Left colon (tissue), 2 donors: ENCODE measurements around the gene PANK4. TPM values are rescaled to one million over a fixed set of nuclear protein-coding genes. Genes with fewer than 3 reads are reported as not detected.

Experiments used
- ATAC-seq: fragments of 200-7000 bp; cut with Tn5 transposase; one replicate; pipeline ENCODE4 v1.9.1; 2020; ENCODE audit warnings: mild to moderate bottlenecking, moderate library complexity
- DNase-seq, 2 donors: peaks; one replicate each; pipeline ENCODE4 v3.0.0-alpha.2; 2020
- intact Hi-C, 2 donors: fragments of 100-400 bp; cut with DNase I in 1 of 2; cut with micrococcal nuclease in 1 of 2; formaldehyde crosslinking; loops; one replicate each; pipeline versions ENCODE4 v1.11.2 to v1.14.0; 2022; cut with DNase I, micrococcal nuclease
- total RNA-seq, 2 donors: library from RNA; stranded (reverse); fragmentation: NEBNext Ultra II Directional; extraction: Animal tissue kit (Norgen Biotek cat#: 25700); gene quantifications; one replicate each; pipeline ENCODE4 v1.2.1, GENCODE V29; 2021
- donor health status: DM: no; HTN: no; CAD: no.
- donor health status: DM: yes; HTN: yes; CAD: no.

Gene PANK4
- total RNA-seq, 2 donors from 2014 or later, result 29.4 to 32.6 TPM

DNA sequence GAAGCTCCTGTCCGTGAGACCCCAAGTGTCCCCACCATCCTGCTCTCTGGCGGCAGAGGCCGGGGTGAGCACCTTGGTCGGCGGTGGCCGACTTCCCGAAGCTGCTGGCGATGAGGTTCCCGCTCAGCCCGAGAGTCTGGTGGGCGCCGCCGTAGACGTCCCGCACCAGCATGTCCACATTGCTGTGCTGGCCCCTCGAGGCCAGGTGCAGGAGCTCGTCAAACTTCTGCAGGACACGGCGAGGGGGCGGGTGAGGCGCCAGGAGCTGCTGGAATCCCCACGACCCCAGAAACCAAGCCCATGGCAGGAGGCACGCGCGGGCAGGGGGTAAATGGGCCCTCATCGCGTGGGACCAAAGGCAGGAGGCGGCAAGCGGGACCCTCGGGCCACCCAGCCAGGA, 6.7 kb downstream of the PANK4 start:
- ATAC-seq (no peak), DNase-seq (no peak)
- intact Hi-C loops, result no loop called here

- intact Hi-C loops, result no loop called here
- DNase-seq, result no peak
- ATAC-seq, result no peak
Observed at GRCh38 chr1:2519029-2519685, 7.2 kb downstream of the PANK4 start.

DNA sequence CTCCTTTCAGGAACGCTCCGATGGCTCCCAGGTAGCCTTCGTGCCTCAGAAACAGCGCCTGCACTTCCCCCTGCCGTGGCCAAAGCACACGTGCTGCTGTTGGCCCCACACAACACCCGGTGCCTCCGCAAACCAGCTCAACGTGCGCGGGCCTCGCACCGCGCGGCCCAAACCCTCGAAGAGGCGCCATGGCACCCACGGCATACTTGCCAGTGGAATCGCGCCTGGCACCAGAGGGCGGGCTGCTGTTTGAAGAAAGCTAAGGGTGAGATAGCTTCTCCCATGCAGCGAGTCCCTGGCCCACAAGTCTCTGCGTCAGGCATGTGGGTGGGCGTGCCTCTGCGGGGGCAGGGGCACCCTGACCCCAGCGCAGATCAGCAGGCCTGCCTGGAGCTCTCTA, 7.9 kb downstream of the PANK4 start:
- intact Hi-C loops, result no loop called here
- ATAC-seq (no peak), DNase-seq (no peak)

DNA sequence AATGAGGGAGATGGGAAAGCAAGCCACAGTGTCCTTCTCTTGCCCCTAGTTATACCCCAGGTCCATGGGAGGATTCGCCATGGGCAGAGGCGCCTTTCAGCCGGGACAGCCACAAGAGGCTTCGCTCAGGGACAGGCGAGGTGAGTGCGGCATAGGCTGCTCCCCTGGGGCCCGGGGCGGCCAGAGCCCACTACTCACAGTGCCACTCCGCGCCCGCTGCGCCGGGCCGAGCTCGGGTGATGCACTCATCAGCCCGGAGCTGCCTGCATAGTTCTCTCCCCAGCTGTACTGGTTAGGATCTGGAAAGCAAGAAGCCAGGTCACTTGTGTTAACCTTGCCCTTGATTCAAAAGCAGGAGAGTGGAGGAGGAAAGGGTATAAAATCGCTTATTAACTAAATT, 8.4 kb downstream of the PANK4 start:
- DNase-seq (no peak), ATAC-seq (no peak)
- intact Hi-C loops, result no loop called here

GRCh38 chr1:2516946-2517345, 9.4 kb downstream of the PANK4 start:
- ATAC-seq (no peak), DNase-seq (no peak)
- intact Hi-C loops, result no loop called here

DNA sequence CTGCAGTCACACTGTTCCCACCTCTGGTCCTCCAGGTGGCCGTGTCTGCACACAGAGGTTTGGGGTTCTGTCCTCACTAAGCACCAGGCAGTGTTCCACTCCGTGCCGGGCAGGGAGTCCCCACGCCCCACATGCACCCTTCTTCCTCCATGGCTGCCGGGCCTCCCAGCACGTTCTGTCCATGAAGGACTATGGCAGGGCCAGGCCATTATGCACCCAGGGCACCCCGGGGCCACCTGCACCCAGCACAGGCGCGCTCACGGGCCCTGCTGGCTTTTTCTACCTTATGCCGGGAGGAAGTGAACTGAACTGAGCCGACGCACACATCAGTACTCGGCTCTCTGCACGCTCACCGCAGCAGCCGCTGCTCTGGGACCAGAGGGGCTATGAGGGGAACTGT, 10.3 kb downstream of the PANK4 start:
- DNase-seq, result no peak

GRCh38 chr1:2515763-2516080, 10.7 kb downstream of the PANK4 start:
- no peak for ATAC-seq
- intact Hi-C loops, result no loop called here

More for the DNA sequence above, 10.3 kb downstream of the PANK4 start:
- intact Hi-C loops, result no loop called here
- ATAC-seq, result no peak

GRCh38 chr1:2514863-2515762, 11.3 kb downstream of the PANK4 start:
- ATAC-seq (no peak), DNase-seq (no peak)
- intact Hi-C loops, result no loop called here

More at GRCh38 chr1:2515763-2516080, 10.7 kb downstream of the PANK4 start:
- no peak for DNase-seq

DNA sequence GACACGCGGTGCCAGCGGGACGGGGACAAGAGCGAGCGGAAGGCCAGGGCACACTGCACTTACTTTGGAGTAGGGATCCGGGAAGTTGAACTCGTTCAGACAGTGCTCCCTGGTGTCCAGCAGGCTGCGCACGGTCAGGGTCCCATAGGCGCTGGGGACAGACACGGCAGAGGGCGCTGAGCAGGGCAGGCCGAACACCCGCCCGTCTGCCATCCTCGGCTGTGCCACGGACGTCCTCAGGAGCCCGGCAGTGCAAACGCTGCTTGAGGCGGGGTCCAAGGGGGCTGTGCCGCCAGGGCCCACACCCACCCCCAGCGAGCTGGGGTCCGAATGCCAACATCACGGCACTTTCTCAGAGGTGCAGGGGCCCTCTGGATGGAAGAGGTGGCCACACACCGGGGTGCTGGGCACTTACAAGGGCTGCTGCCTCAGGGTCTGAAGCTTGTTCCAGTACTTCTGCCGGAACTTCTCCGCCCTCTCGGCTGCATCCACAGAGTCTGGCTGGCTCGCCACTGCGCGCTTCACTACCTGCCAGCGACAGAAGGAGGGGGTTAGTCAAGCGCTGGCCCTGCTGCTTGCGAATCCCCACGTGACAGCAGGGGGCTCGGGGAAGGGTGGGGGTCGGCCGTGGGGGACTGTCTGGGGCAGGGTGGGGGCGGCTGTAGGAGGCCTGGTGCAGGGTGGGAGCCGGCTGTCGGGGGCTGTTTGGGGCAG, 12.3 kb downstream of the PANK4 start:
- intact Hi-C loops, result no loop called here
- DNase-seq, result no peak
- ATAC-seq, result no peak

DNA sequence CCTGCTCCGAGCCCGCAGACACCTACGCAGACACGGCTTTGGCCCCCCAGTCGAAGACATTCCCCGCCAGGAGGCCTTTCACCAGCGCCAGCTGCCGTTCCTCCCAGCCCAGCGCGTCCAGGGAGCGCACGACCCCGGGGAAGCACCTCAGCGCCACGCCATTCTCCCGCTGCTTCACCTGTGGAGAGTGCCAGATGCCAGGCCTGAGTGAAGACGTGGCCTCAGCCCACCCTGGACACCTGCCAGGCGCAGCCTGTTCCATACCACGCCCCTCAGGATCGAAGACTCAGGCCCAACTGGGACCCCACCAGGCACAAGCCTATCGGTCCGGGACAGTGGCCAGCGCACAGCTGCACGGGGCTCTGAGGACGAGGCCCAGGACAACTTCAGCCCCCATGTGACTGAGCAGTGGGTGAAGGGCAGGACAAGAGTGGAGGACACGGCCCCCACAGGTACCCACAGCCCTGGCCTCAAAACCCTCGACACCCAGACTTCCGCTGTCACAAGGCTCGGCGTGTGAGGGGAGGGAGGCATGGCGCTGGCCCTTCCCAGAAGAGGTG, 13.5 kb downstream of the PANK4 start:
- DNase-seq (no peak), ATAC-seq (no peak)
- intact Hi-C loops, result no loop called here

- intact Hi-C loops, result no loop called here
- no peak for ATAC-seq
- DNase-seq, result no peak
Observed at GRCh38 chr1:2510366-2511155, 15.8 kb downstream of the PANK4 start.

DNA sequence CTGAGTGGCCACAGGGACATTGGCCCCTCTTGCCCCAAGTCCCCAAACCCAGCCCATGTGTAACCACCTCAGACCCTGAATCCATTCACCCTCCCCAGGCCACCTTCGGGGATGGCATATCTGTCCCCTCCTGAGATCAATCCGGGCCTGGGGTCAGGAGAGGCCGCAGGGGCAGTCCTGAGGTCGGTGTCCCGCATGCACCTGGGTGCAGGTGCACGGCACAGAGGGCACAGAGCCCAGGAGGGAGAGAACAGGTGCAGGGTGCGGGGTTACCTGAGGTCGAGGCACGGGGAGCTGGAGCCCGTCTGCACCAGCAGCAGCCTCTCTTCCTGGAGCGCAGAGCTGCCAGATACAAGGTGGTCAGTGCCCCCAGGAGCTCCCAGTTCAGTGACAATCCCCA, 16.8 kb downstream of the PANK4 start:
- no peak for ATAC-seq
- intact Hi-C loops, result no loop called here
- no peak for DNase-seq

GRCh38 chr1:2508751-2509150, 17.6 kb downstream of the PANK4 start:
- intact Hi-C loops, result no loop called here
- no peak for ATAC-seq
- no peak for DNase-seq

DNA sequence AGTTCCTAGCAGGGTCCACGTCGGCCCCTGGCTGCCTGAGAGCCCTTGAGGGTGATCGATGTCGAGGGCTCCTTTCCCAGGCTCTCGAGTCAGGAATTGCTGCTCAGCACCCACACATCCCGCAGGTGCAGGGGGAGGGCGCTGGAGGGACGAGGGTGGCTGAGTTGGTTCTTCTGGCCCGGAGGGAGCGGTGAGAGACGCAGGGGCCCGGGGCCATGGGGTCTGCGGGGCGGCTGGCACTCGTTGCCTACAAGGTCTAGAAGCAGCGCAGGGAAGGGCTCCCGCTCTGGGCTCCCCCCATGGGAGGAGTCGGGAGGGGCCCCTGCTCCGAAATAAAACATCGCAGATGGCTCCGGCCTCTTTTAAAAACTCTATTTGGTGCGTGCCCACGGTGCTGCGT, 18.2 kb downstream of the PANK4 start:
- intact Hi-C loops, result no loop called here
- DNase-seq, result no peak
- ATAC-seq, result no peak

GRCh38 chr1:2507744-2508155, 18.6 kb downstream of the PANK4 start:
- DNase-seq, result no peak
- ATAC-seq, result no peak
- intact Hi-C loops, result no loop called here

DNA sequence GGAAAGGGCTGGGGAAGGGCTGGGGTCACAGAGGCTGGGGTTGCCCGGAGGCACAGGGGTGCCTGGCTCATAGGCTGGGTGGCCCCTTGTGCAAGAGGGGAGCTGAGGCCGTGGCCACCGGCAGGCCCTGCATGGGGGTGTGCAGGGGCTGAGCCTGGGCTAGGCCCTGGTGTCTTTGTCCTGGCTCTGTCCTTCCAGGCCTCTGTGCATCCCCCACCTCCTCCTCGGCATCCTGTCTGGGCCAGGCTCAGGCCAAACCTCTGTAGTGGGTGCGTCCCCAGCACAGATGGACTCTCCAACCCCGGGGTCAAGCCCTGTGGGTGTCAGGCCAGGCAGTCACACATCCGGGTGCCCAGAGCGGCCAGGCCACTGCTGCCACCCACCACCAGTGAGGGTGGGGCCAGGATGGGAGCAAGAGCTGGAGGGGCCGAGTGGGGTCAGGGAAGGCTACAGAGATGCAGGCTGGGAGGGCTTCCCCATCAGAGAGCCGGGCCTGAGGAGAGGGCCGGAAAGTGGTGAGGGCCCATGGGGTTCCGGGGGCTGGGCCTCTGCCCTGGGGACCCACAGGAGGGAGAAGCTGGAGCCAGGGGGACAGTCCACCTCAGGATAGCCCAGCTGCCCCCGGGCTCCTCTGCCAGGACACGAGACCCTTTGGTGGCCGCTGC, 19.4 kb downstream of the PANK4 start:
- ATAC-seq, result peak; percentile 15
- intact Hi-C loops, result no loop called here
- no peak for DNase-seq

GRCh38 chr1:2506007-2506860, 20.2 kb downstream of the PANK4 start:
- DNase-seq, result no peak
- peak; percentile 7 for ATAC-seq
- intact Hi-C loops, result no loop called here
